Smooth muscle cell (in vitro differentiated cells): Measurements from ENCODE around the gene EPB41L2. TPM values are rescaled to one million over a fixed set of nuclear protein-coding genes. Genes with fewer than 3 reads are reported as not detected.
"Not testable (repeated sequence)": the region's sequence is repeated elsewhere in the genome, so short reads cannot be mapped to it uniquely, and the experiment has no call there.

Experiments used
- DNase-seq: peaks from one replicate; lab custom pipeline; 2025; ENCODE audit not compliant: unreplicated experiment; lab: John Stamatoyannopoulos, UW
- H2AFZ ChIP-seq: fragments of 200-600 bp; sonication (generic); 2 replicates; pipeline ENCODE4 v1.6.0; 2016; ENCODE audit warnings: antibody characterized with exemption, low read depth, mild to moderate bottlenecking
- H3F3A ChIP-seq: fragments of 200-600 bp; sonication (generic); 2 replicates; pipeline ENCODE4 v1.6.0; 2017; ENCODE audit warnings: antibody characterized with exemption, low read depth
- H3K27ac ChIP-seq: fragments of 200-600 bp; sonication (generic); 2 replicates; pipeline ENCODE4 v1.5.1; 2016; ENCODE audit warnings: low read depth, mild to moderate bottlenecking
- H3K27me3 ChIP-seq: fragments of 200-600 bp; sonication (generic); 2 replicates; pipeline ENCODE4 v1.6.1; 2016; ENCODE audit warnings: low read depth, mild to moderate bottlenecking
- H3K36me3 ChIP-seq: fragments of 200-600 bp; sonication (generic); 2 replicates; pipeline ENCODE4 v1.5.1; 2016; ENCODE audit warnings: low read depth
- H3K4me1 ChIP-seq: fragments of 200-600 bp; sonication (generic); 2 replicates; pipeline ENCODE4 v1.5.1; 2016; ENCODE audit warnings: low read depth
- H3K4me2 ChIP-seq: fragments of 200-600 bp; sonication (generic); 2 replicates; pipeline ENCODE4 v1.6.0; 2016; ENCODE audit warnings: mild to moderate bottlenecking
- H3K4me3 ChIP-seq: fragments of 200-600 bp; sonication (generic); 2 replicates; pipeline ENCODE4 v1.5.1; 2016; ENCODE audit warnings: mild to moderate bottlenecking
- H3K79me2 ChIP-seq: fragments of 200-600 bp; sonication (generic); 2 replicates; pipeline ENCODE4 v1.6.0; 2016; ENCODE audit warnings: low read depth, mild to moderate bottlenecking
- H3K9ac ChIP-seq: fragments of 200-600 bp; sonication (generic); 2 replicates; pipeline ENCODE4 v1.6.0; 2016; ENCODE audit warnings: low read depth
- H3K9me3 ChIP-seq: fragments of 200-600 bp; sonication (generic); replicated peaks from 2 replicates; pipeline ENCODE4 v1.5.1; 2016; ENCODE audit warnings: low read depth
- H4K20me1 ChIP-seq: fragments of 200-600 bp; sonication (generic); 2 replicates; pipeline ENCODE4 v1.6.0; 2016; ENCODE audit warnings: low read depth
- whole genome bisulfite sequencing: methylation state at CpG from one replicate; pipeline ENCODE4 v1.1.7; 2016; ENCODE audit warnings: low lambda C conversion rate; 5-methylcytosine and 5-hydroxymethylcytosine counted together
- polyA plus RNA-seq: library from polyadenylated mRNA; unstranded; fragments of >200 nt; fragmentation: Nextera tagmentation; extraction: Ambion mirVana; gene quantifications from 2 replicates; pipeline ENCODE4 v1.2.1, GENCODE V29; 2016
- total RNA-seq: library from RNA; depleted of rRNA; stranded (reverse); fragments of >200 nt; gene quantifications from 2 replicates; pipeline ENCODE4 v1.2.3, GENCODE V29; 2014
- TF ChIP-seq, protein P1 (sequence below): fragments of 200-600 bp; sonication (generic); IDR thresholded peaks from 2 replicates; pipeline ENCODE4 v1.5.1; 2017; ENCODE audit warnings: borderline replicate concordance, mild to moderate bottlenecking, antibody characterized with exemption; ENCODE audit not compliant: insufficient read depth, poor library complexity, severe bottlenecking

EPB41L2 gene
- total and polyA plus RNA-seq, 2 experiments from 2014 or later = 40.2 to 44.6 TPM

DNA sequence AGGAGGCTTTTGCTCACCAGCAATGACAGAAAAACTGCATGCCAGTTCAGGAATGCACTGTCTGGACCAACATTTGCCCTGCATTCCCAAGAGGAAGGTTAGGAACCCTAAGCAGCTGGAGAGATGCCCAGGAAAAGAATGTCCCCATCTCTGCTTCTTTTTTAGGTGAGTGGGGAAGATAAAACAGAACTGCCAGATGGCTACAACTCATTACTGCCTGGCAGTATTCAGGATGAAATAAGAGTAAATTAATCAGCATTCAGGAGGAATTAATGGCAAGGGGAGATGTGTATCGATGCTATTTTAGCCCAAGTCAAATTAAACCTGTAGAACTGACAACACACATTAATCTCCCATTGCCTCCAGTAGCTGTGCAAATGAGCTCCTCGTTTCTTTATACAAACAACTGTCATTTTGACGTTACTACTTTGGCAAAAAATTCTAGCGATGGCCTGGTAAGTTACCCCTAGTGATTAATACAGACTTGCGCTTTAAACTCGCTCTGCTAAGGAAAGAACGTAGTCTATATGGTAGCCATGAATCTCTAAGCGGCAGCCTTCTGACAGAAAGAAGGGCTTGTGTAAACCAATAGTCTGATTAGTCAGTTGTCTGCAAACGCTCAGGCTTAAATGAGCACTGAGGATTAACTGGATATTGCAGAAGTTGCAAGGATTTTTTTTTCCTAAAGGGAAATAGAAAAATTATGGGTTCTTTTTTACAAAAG, 252.6 kb downstream of the EPB41L2 start:
- no peak overlapping the region for H3K27ac ChIP-seq
- TF ChIP-seq, protein P1, sequence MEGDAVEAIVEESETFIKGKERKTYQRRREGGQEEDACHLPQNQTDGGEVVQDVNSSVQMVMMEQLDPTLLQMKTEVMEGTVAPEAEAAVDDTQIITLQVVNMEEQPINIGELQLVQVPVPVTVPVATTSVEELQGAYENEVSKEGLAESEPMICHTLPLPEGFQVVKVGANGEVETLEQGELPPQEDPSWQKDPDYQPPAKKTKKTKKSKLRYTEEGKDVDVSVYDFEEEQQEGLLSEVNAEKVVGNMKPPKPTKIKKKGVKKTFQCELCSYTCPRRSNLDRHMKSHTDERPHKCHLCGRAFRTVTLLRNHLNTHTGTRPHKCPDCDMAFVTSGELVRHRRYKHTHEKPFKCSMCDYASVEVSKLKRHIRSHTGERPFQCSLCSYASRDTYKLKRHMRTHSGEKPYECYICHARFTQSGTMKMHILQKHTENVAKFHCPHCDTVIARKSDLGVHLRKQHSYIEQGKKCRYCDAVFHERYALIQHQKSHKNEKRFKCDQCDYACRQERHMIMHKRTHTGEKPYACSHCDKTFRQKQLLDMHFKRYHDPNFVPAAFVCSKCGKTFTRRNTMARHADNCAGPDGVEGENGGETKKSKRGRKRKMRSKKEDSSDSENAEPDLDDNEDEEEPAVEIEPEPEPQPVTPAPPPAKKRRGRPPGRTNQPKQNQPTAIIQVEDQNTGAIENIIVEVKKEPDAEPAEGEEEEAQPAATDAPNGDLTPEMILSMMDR = no peak
- no peak overlapping the region for H3K4me3 ChIP-seq
- H3K4me2 ChIP-seq = peak overlapping the region; percentile 70
- no peaks in the 10 kb centered on the region for H3K9me3 ChIP-seq
- H4K20me1 ChIP-seq = no peaks in the 10 kb centered on the region
- peaks cover 3% of the 10 kb centered on the region for H3K4me1 ChIP-seq
- 38% methylated on average over 9 of the region's 9 CpGs for WGBS
- H3F3A ChIP-seq = no peaks in the 10 kb centered on the region
- H2AFZ ChIP-seq = no peak overlapping the region
- no peak overlapping the region for H3K9ac ChIP-seq
- H3K27me3 ChIP-seq = no peaks in the 10 kb centered on the region
- DNase-seq = no peak
- no peaks in the 10 kb centered on the region for H3K36me3 ChIP-seq
- H3K79me2 ChIP-seq = no peaks in the 10 kb centered on the region

DNA sequence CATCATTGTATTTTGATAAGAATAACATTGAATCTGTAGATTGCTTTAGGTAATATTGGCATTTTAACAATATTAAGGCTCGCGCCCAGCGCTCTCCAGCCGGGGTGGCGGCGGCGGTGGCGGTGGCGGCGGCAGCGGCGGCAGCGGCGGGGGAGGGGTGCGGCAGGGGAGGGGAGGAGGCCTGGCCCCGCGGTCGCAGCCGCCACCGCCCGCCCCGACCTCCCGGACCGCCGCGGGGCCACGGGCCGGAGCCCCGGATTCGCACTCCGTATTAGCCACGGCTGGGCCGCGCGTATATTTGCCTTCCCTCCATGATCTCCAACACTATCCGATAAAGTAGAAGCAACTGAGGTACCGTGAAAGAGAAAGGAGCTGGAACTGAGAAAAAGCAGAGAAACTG, 261.7 kb downstream of the EPB41L2 start:
- not testable (repeated sequence) for H3K9ac ChIP-seq, H2AFZ ChIP-seq, H3K4me3 ChIP-seq, H3F3A ChIP-seq, H3K4me2 ChIP-seq, H3K27ac ChIP-seq, H3K4me1 ChIP-seq, H3K79me2 ChIP-seq, H3K27me3 ChIP-seq, DNase-seq, H3K9me3 ChIP-seq, H4K20me1 ChIP-seq, H3K36me3 ChIP-seq
- 98% methylated on average over 14 of the region's 37 CpGs for WGBS

DNA sequence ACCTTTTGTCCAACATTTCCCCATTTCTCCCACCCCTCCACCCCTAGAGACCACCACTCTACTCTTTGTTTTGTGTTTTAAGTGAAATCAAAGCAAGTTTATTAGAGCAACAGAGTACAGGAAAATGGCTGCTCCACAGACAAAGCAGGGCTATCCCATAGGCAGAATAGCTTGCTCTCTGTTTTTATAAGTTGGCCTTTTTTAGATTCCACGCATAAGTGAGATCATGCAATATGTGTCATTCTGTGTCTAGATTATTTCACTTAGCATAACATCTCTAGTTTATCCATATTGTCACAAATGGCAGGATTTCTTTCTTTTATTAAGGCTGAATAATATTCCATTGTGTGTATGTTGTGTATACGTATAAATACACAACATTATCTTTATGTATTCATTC, 266.0 kb downstream of the EPB41L2 start:
- H3K4me1 ChIP-seq = no peaks in the 10 kb centered on the region
- TF ChIP-seq, protein P1 = no peak
- WGBS = 95% methylated on average over 2 of the region's 2 CpGs
- no peak overlapping the region for H3K27ac ChIP-seq
- no peaks in the 10 kb centered on the region for H3F3A ChIP-seq
- DNase-seq = no peak
- H4K20me1 ChIP-seq = no peaks in the 10 kb centered on the region
- H3K9me3 ChIP-seq = peaks cover 4% of the 10 kb centered on the region
- no peaks in the 10 kb centered on the region for H3K27me3 ChIP-seq
- H3K4me3 ChIP-seq = no peak overlapping the region
- no peaks in the 10 kb centered on the region for H3K36me3 ChIP-seq
- H3K9ac ChIP-seq = no peak overlapping the region
- H3K4me2 ChIP-seq = no peak overlapping the region
- no peak overlapping the region for H2AFZ ChIP-seq
- no peaks in the 10 kb centered on the region for H3K79me2 ChIP-seq

DNA sequence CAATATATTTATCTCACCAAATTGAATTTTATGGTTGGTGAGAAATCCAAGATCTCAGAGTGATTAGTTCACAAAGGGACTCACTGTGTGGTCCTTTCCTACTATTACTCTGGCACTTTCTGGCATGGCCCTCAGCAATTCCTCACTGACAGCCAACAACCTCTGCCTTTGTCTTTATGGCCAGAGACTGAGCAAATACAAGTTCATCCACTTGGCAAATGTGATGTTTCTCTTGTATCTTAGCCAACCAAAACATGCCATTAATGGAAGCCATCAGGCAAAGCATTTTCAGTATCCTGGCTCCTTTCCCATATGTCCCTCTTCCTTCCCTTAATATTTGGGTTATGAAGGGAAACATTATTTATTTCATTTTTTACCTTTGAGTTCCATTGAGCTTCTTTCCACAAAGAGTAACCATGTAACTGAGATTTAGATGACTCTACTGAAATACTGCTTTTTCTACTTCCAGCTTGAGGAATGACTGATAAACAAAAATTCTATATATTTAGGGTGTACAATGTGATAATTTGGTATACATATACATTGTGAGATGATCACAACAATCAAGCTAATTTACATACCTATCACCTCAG, 266.6 kb downstream of the EPB41L2 start:
- Histone ChIP-seq H3K27me3 (no peaks in the 10 kb centered on the region), H3K9ac (no peak overlapping the region), H3K4me2 (no peak overlapping the region), H3K79me2 (no peaks in the 10 kb centered on the region), H3K9me3 (peaks cover 4% of the 10 kb centered on the region), H3K36me3 (no peaks in the 10 kb centered on the region), H3K4me3 (no peak overlapping the region), H3K27ac (no peak overlapping the region), H3F3A (no peaks in the 10 kb centered on the region), H4K20me1 (no peaks in the 10 kb centered on the region), H3K4me1 (no peaks in the 10 kb centered on the region), H2AFZ (no peak overlapping the region)
- TF ChIP-seq, protein P1 = no peak
- no peak for DNase-seq
